ENCODE measurements around the gene YAF2. TPM values are rescaled to one million over a fixed set of nuclear protein-coding genes. Genes with fewer than 3 reads are reported as not detected.

YAF2 gene, protein sequence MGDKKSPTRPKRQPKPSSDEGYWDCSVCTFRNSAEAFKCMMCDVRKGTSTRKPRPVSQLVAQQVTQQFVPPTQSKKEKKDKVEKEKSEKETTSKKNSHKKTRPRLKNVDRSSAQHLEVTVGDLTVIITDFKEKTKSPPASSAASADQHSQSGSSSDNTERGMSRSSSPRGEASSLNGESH
- polyA plus RNA-seq, result 63.8 and 78.3 TPM in 2 replicates

DNA sequence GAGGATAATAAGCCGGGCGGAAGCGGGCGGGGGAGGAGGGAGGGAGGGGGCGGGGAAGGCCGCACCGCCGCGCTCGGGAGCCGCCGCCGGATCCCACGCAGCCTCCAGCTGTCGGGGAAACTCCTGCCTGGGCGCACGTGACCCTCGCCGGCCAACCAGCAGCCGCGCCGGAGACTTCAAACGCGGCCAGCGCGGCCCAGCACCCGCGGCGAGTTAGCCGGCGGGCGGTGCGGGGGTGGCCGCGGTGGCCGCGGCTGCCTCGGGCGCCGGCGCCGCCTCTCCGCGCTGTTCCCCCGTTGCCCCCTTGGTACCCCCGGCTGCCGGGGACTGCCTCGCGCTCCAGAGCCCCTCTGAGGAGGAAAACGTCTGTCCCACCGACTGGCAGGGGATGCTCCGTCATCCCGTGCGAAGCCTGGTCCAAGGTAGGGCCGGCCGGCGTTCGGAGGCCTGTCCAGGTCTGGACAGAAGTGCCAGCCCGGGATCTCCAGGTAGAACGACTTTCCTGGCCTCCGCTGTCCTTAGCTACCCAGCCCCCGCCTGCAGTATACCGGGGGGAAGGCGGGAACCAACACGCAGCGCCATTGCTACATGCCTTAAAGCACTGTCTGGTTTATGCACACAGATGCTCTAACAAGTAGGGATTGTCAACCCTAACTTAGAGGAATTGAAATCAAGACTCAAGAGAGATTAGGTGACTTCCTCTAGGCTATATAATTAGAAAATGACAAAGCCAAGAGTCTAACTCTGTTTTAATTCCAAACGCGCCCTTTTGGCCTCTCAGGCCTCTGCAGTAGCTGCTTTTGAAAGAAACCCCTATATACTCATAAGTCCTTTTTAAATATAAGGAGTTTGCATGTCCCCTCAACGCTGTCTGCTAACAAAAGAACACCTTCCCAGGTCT is at the start of gene YAF2:
Gene YAF2, minus strand, starts transcription at position 9 of the 901 bp plus-strand sequence. CDS start 68 bp downstream, outside the sequence.

DNA sequence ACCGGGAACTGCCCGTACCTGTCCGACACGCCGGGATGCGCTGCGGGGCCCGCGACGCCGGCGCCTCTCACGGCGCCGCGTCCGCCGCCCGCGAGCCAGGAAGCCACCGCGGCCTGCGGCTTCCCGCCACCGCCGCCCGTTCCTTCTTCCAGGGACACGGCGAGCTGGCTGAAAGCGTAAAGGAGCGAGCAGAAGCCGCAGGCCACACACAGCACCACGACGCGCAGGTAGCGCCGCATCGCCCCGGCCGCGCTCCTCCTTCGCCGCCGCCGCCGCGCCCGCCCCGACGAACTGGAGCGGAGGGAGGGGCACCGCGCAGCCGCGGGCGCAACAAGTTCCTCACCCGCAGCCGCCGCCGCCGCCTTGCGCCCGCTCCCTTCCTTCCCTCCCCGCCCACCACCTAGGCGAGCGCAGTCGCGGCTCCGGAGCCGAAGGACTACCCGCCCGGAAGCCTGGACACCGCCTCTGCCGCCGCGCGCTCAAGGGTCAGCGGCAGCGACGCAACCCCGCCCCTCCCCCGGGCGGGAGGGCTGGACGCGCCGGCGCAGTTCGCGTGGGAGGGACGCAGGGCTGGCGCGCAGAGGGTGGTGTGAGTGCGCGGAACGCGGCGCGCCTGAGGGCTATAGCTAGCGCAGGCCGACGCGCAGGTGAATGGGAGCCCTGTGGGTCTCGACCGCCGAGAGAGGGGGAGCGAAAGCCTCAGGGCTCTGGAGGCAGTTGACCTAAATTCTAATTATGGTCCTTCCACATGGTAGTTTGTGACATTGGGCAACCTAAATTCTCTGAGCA is 93.4 kb downstream of the YAF2 start, which contains the start of gene GXYLT1:
Gene GXYLT1, minus strand, starts transcription at position 467 of the 789 bp plus-strand sequence. Its CDS starts 228 bp downstream, at position 239.

Other genes with a start within 250 kb of the YAF2 start
- 2.8 and 3.3 TPM in 2 replicates for gene GXYLT1, start 93.4 kb downstream of the YAF2 start, polyA plus RNA-seq
- gene ZCRB1, start 87.8 kb upstream of the YAF2 start, polyA plus RNA-seq, result 235 and 271 TPM in 2 replicates
- gene PPHLN1, start 87.9 kb upstream of the YAF2 start, polyA plus RNA-seq, result 74.6 and 125 TPM in 2 replicates

Measured in Purkinje cell (primary cell).